K562 treated with DMSO at 1 percent for 4 hours (cell line): Measurements from ENCODE around the gene GABBR2. TPM values are rescaled to one million over a fixed set of nuclear protein-coding genes. Genes with fewer than 3 reads are reported as not detected.

Experiments used
- total RNA-seq: library from RNA; unstranded; fragments of 300-600 nt; gene quantifications from 2 replicates; pipeline ENCODE4 v1.2.3, GENCODE V29; 2022; ENCODE audit not compliant: insufficient read depth

Gene GABBR2
- total RNA-seq: 0.10 TPM in 1 of 2 replicates, not detected in the other

GRCh38 chr9:98708933-98709911 lies at the start of gene GABBR2:
TSS of gene GABBR2 (minus strand) at chr9:98708935. CDS start at chr9:98708737, 198 bp downstream.

GRCh38 chr9:98255578-98256296 lies 453.0 kb downstream of the GABBR2 start, which contains the start of gene TBC1D2:
TSS of gene TBC1D2 (minus strand) at chr9:98255649. CDS start at chr9:98255541, 108 bp downstream.

Other genes with a start within 250 kb of the GABBR2 start
- gene ANKS6, start 87.6 kb upstream of the GABBR2 start, total RNA-seq: 27.1 and 29.4 TPM in 2 replicates
- gene GALNT12, start 98.7 kb upstream of the GABBR2 start, total RNA-seq: 49.3 and 51.7 TPM in 2 replicates
- 20.1 and 20.9 TPM in 2 replicates for gene COL15A1, start 235.0 kb upstream of the GABBR2 start, total RNA-seq